DMS53 (cell line): ENCODE results near the gene MYOF.
"Not testable (repeated sequence)": the region's sequence is repeated elsewhere in the genome, so short reads cannot be mapped to it uniquely, and the experiment has no call there.

ENCODE experiments used
- DNase-seq: peaks from one replicate; lab custom pipeline; 2025; lab: John Stamatoyannopoulos, UW

MYOF gene

DNA sequence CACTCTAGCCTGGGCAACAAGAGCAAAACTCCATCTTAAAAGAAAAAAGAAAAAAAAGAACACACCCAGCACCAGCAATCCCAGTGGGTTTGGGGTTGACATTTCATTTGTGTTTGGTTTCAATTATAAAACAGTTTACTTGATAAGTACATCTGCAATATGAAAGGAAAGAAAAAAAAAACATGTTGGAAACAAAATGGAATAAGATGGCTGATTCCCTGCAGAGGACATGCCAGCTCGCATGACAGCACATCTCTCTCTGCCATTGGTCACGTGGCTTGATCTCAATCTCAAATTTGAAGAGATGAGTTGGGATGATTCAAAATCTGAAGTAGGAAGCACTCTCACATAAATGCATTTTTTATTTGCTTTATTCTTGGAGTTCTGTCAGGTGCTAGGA lies 28.0 kb downstream of the MYOF start:
- DNase-seq, result no peak

DNA sequence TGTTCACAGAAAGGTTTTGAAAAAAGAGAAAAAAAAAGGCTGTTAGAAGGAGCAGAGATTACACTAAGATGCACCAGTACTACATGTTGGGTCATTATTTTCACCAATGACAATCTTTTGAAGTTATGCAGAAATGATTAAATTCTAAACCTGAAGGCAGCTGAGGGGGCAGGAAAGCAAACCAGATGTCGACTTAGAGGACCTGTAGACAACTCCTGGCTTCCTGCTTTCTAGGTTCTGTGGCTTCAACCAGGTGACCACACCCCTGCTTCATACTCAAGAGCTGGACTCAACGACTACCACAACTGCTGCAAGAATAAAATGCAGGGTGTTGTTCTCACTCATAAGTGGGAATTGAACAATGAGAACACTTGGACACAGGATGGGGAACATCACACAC lies 30.0 kb downstream of the MYOF start:
- DNase-seq, result peak; percentile 41

DNA sequence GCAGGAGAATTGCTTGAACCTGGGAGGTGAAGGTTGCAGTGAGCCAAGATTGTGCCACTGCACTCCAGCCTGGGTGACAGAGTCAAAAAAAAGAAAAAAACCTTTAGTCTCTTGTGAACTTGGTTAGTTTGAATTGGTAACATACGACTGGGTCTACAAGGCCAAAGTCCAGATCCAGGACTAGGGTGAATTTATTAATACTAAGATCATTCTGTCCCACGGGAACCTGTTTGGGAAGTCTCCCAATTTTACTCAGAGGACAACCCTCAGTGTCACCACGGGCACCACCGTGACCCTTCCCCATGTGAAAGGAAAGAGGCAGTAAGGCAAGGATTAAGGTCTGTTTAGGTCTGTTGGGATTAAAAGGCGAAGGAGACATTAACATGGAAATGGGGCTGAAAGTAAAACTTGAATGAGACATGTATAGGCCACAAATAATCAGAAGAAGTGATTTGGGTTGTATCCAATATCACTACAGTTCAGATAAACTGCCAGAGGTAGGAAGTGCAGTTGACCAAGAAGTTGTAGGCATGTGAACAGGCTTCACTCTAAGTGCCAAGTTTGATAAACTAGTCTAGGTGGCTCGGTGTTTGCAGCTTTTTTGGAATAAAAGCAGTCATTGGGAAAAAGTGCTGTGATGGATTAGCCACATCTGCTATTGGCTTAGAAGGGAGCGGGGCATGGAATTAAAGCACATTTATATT lies 30.7 kb downstream of the MYOF start:
- DNase-seq, result no peak

DNA sequence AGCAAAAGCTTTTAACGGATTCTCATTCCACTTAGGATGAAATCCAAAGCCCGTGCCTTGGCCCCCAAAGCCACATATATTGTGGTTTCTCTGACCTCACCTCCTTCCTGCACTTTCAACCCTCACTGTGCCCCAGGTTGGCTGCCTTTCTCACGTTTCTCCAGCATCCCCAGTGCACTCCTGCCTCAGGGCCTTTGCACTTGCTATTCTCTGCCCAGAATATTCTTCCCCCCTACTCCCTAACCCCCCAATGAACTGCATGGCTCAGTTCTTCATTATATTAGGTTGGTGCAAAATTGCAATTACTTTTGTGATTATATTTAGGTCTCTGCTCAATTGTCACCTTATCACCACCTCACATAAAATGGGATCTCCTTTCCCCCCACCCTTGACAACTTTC lies 34.2 kb downstream of the MYOF start:
- no peak for DNase-seq

DNA sequence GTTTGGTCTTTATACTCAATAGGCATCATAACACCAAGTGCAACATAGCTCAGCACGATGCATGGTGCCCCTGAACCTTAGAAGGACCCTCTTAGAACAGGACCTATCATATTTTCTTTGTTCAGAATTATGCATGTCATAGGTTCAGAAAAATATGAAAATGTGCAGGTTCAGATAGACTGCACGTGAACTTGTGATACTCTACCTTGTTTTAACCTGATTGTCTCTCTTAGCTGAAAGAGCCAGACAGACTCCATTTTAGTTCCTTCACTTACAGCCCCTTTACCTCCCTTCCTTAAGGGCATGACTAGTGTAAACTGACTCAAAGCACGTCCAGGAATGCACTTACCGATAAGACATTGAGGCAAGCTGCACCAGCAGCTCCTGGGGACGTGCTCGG lies 35.1 kb downstream of the MYOF start:
- DNase-seq, result no peak

DNA sequence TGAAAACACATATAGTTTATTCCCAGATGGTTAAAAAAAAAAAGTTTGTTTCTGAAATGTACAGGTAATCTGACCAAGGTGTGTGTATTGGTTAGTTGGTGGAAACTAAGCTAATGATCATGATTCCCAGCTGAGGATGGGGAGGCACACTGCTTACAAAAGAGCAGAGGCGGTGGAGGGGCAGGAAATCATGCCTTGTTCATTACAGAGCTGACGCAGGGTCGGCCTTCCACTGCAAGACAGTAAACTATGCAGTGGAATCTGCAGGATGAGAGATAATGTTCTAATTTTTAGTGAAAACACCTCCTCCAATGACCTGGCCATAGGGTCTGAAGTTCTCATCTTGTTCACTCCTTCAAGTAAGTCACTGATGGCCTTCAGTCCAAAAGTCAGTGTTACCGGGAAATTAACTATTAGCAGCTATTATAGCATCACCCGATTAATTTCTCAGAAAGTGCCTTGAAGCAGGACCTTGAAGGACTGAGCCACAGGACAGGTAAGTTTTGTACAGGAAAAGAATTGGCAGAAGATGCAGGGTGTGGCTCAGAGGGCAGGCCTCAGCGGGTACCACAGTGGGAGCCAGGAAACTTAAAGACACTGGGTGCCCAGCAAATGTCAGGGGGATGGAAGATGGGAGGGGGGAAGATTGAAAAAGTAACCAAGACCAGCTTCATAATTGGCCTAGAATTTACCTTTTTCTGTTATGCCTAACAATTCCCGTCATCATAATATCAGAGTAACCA lies 36.0 kb downstream of the MYOF start:
- DNase-seq, result peak; percentile 83

DNA sequence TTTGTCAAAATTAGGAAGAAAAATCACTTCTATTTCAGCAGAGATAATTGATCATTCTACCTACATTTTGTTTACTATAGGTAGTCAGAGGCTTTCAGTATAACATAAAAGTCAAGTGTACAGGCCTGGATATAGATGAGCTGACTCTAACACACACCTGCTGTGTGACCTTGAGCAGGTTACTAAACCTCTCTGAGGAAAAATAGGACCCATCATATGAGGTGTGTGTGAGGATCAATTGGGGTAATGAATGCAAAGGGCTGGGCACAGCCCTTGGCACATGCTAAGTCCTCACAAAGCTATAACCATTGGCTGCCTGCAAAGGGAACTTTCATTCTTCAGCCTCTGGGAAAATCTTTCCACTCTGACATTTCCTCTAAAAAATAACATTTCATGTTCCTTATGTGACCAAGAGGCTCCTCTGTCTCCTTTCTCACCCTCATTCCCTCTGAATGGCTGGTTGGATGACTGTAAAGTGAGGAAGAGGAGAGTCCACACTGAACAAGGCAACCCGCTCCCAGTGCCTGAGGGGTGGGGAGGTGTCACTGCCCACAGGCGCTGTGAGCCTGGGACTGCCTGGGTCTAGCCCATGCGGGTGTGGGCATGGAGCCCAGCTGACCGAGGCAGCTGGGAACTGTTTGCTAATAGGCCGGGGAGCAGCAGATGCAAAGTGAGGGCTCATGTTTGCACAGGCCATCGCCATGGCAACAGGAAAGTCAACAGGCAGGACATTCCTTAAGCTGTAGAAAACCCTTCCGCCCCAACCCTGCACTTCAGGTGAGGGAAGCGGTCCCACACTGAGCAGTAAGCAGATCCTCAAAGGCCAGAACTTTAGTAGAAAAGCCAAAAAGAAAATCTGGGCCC lies 36.8 kb downstream of the MYOF start:
- peak; percentile 100 for DNase-seq

DNA sequence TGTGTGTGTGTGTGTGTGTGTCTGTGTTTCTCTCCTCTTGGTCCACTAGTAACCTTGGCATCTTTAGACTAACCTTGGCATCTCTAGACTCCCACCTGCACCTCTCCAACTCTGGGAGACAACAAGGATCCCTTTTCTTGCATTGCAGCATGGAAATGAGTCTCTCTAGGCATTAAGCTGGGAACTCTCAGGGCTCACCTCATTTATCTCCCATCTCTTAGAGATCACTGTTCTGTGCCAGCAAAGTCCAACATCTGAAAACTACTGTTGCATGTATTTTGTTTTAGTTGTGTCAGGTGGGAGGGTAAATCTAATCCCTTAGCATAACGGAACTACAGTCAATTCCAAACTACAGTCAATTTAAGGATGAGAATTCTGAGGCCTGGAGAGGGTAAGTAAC lies 38.7 kb downstream of the MYOF start:
- no peak for DNase-seq

DNA sequence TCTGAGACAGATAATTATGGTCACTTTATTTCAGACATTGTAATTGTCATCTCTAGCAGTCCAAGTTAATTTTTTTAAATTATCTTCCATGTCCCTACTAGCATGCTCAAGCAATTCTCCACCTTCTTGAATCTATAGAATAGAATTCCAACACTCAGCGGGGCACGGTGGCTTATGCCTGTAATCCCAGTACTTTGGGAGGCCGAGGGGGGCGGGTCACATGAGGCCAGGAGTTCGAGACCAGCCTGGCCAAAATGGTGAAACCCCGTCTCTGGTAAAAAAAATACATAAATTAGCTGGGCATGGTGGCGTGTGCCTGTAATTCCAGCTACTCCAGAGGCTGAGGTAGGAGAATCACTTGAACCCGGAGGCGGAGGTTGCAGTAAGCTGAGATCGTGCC lies 39.4 kb downstream of the MYOF start:
- not testable (repeated sequence) for DNase-seq

DNA sequence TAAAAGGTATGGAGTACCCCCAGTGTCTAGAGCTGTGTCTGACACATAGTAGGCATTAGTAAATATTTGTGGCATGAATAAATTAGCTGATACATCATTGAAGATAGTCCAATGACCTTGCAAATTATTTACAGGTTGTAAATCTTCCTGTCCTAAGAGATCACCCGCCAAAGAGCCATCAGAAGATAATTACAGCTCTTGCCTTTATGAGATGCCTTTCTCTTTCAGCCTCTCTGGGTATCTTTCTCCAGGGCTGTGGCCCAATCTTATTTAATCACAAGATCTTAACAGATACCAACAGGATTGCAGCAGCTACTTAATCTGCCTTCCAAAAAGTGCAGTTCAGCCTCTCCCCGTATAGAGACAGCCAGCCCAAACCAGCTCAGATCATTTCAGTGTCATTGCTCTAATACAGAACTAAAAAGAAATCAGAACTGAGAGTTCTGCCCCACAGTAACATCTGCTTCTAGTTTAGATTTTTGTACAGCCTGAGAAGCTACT lies 41.5 kb downstream of the MYOF start:
- DNase-seq, result no peak

DNA sequence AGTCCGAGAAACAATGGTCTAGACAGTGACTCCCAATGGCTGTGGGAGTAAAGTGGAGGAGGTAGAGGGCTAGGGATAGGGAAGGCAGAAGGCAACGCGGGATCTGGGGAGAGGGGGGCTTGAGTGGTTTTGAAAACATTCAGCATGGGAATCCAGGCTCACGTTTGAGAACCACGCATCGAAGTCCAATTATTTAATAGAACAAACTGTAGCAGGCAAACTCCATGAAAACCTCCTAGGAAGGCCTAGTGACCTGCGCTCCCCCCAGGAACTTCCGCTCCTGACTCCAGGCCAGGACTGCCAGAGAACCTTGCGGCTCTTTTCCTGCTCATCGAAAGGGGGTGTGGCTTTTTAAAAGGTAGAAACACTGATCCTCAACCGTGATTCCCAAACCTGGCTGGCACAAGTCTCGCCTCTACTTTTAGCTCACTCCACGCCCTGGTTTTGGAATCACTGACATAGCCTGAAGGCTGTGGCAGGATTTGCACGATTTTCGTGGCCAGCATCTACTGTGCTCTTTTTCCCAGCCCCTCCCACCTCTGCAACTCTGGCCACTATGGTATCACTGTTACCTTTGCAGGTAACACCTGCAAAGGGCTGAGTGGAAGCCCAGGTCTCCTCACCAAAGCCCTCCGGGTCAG lies 43.4 kb downstream of the MYOF start:
- DNase-seq, result peak; percentile 86

DNA sequence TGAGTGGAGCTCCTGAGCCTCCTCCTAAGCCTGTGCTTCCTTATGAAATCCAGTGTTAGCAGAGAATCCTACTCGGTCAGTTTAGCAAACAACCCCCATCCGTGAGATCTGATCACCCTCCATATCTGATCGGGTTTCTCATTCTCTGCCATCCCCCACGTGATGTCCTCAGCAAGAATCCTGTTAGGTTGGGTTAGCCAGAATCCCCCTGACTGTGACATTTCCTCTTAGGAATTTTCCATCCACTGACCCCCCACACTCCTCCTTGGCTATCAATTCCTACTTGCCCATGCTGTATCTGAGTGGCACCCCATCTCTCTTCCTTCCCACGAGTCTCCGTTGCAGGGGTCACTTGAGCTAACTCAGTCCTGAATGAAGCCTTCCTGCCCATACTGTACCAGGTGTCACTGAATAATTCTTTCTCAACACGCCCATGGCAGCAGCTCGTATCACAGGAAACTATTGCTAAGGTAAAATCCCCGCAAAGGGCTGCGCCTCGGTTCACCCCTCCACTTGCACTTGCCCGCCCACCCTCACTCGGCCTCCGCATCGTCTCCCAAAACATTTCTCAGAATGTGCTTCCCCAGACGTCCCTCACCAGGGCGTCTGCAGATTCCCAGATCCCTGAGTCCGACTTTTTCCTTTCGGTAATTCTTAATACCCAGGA lies 44.1 kb downstream of the MYOF start:
- DNase-seq, result no peak

DNA sequence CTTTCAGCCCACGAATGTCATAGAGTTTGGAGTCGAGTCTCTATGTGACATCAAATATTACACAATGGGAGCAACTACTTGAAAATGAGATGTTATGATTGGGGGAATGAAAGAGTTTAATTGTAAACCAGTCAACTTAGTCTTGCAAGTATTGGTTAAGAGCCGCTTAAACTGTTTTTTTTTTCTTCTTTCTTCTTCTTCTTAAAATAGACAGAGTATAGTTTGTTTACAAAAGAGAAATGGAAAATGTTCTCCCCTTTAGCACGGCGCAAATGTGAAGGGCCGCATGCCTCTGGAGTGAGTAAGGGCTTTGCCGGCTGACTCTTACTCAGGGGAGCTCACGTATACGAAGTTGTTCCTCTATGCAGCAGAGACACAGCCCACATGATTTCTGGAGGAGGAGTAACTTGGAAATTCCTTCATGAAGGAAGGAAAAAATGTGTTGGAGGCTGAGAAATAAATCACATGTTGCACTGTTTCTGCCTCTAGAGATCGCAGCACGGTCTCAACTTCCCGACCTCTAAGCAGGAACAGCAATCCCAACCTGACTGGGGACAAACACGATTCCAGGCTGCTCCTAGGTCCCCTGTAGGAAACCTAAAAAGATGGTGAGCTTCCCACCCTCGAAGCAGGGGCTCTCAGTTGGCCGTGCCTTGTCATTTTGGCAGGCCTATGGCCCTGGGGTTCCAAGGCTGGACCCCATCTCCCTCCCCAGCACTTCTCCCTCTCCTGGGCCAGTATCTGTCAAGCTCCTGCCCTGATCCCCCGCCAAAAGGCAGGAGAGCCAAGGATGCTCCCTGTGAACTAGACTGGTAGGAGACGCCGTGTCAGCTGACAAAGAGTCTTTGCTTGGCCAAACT lies 44.8 kb downstream of the MYOF start:
- peak; percentile 68 for DNase-seq

DNA sequence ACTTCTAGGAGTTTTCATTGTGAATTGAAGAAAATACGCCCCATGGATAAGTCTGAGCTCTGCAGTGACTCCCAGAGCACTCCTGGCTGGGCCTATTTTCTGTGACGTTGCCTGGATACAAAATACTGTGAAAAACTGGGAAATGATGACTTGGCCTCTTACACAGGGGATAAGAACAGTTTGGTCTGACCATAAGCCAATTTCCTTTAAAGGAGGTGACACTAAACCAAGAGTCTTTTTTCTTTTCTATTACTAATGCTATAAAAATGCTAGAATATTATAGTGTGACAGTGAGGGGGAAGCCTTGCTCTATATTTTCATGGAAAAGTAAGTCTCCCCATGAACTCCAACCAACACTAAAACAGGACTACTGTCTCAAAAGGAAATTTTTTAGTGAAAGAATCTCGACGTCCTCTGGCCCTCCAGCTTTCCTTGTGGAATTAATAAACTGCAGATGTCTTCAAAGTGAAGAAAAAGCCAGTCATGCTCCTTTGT lies 45.5 kb downstream of the MYOF start:
- DNase-seq, result peak; percentile 50

DNA sequence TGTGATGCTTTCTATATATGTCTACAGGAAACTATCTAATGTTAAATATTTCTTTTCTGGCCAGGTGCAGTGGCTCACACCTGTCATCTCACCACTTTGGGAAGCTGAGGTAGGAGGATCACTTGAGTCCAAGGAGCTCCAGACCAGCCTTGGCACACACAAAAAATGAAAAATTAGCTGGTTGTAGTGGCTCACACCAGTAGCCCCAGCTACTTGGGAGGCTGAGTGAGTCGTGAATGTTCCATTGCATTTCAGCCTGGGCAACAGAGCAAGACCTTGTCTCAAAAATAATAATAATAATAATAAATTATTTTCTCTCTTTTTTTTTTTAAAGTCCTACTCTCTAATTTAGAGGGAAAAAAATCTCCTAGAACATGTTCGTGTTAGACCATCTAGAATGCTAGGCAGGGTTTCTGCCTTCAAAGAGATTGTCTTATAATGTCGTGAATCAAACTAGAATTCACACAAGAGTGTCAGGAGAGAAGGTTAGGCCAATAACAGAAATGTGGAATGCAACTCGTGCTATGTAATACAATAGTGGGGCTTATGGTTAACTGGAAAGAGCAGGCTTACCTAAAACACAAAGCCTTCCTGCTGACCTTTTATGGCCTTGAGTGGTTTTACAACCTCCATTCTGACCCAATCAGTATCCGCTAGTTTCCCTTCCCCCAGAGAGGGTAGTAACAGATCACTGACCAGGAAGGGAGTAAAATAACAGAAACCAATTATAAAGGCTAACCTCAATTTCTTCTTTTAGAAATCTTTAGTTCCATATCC lies 46.3 kb downstream of the MYOF start:
- DNase-seq, result peak; percentile 63

DNA sequence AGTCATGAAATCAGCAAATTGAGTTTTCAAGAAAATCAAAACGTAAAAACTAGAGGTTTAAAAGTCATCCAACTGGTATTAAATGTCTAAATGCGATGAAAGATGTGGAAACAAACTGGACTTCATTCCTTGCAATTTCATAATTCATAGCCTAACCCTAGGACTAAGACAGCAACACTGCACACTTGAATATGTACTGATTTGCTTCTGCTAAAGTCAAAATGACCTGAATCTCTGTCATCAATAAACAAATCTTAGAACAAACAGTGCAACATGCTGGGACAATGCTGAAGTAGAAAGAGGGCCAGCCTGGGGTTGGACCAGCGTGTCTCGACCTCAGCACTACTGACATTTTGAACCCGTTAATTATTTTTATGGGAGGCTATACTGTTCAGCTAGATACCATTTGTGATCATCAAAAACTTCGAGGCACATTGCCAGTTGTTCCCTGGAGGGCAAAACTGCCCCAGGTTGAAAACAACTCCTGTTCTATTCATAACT lies 47.1 kb downstream of the MYOF start:
- no peak for DNase-seq

DNA sequence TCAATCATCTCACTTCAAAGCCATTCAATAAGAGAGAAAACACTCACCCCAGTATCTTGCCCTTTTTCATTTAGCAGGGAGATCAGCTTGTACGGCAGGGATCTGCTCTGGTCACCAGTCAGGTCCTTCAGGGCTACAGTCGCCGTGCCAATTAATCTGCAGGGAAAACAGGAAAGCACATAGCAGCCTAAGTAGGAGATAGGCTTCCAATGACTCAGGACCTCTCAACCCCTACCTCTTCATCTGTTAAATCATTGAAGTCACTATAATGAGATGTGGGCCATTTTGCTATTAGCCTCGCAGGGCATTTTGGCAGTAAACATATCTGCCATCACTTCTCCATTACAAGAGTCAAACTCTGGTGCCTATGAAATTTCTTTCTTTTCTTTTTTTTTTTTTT lies 50.8 kb downstream of the MYOF start:
- peak; percentile 51 for DNase-seq

DNA sequence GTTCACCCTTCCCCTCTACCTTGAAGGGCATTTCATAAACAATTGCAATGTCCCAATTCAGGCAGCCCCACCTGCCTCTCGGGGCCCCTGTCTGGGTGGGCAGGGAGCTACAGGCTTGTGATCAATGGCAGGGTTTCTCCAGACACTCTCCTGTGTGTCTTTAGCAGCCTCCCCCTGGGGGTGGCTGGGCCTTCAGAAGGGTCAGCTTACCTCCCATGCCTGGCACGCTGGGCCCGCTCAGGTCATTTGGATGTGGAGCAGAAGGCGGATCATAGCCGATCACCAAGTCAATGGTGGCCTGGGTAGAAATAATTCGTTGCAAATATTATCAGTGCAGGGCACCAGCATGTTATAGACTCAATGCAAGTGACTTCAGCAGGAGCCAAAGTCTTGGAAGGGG lies 56.3 kb downstream of the MYOF start:
- DNase-seq, result no peak

DNA sequence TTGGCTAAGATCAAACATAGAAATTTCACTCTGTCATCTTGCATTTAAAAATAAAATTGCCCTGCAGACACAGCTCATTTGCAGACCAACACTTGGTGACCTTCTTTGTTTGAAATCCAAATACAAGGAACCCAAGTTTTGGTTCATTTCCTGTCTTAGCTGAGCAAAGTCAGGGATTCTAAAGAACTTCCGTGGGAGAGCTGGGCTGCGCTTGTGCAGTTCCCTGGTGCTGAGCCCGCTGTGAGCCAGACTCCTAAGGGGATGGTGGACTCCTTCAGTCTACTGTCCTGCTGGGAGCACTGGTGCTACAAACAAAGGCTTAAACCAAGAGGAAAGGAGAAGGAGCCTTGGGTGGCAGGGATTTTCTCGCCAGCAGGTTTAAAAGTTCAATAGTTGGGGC lies 60.0 kb downstream of the MYOF start:
- DNase-seq, result no peak
